Effector memory CD4-positive, alpha-beta T cell (primary cell): Measurements from ENCODE around the gene CLPTM1L.
"Not testable (repeated sequence)": the region's sequence is repeated elsewhere in the genome, so short reads cannot be mapped to it uniquely, and the experiment has no call there.

Source experiments
- DNase-seq, 3 donors: peaks; one replicate each; pipeline ENCODE4 v3.0.0-alpha.2; 2020
- H3K27ac ChIP-seq: 2 replicates; pipeline ENCODE4 v1.7.0; 2013; ENCODE audit warnings: mild to moderate bottlenecking, low read length, moderate library complexity; ENCODE audit not compliant: insufficient read depth, poor library complexity, severe bottlenecking
- H3K27me3 ChIP-seq: replicated peaks from 2 replicates; pipeline ENCODE4 v1.7.0; 2013; ENCODE audit warnings: mild to moderate bottlenecking, low read length; ENCODE audit not compliant: insufficient read depth, control insufficient read depth, poor library complexity, severe bottlenecking
- H3K36me3 ChIP-seq: 2 replicates; pipeline ENCODE4 v1.7.0; 2013; ENCODE audit warnings: mild to moderate bottlenecking, low read length, moderate library complexity; ENCODE audit not compliant: control insufficient read depth, insufficient read depth
- H3K4me1 ChIP-seq: 2 replicates; pipeline ENCODE4 v1.7.0; 2013; ENCODE audit warnings: low read length, mild to moderate bottlenecking; ENCODE audit not compliant: control insufficient read depth, insufficient read depth, poor library complexity, severe bottlenecking
- H3K4me3 ChIP-seq: 2 replicates; pipeline ENCODE4 v1.7.0; 2013; ENCODE audit warnings: low read length, low read depth, mild to moderate bottlenecking; ENCODE audit not compliant: insufficient read depth, poor library complexity, severe bottlenecking
- H3K9me3 ChIP-seq: 2 replicates; pipeline ENCODE4 v1.7.0; 2013; ENCODE audit warnings: mild to moderate bottlenecking, low read length, moderate library complexity; ENCODE audit not compliant: control insufficient read depth

The CLPTM1L gene

GRCh38 chr5:1291611-1292080 lies 53.3 kb downstream of the CLPTM1L start:
- no peak for DNase-seq
- Histone ChIP-seq H3K4me1 (peaks cover 13% of the 10 kb centered on the region), H3K9me3 (no peaks in the 10 kb centered on the region), H3K36me3 (no peaks in the 10 kb centered on the region), H3K4me3 (no peak overlapping the region), H3K27ac (no peak overlapping the region), H3K27me3 (no peaks in the 10 kb centered on the region)

GRCh38 chr5:1290956-1291355 lies 53.9 kb downstream of the CLPTM1L start:
- H3K9me3 ChIP-seq, H3K27me3 ChIP-seq, DNase-seq, H3K27ac ChIP-seq, H3K36me3 ChIP-seq, H3K4me3 ChIP-seq: not testable (repeated sequence)
- H3K4me1 ChIP-seq, result peaks cover 13% of the 10 kb centered on the region

DNA sequence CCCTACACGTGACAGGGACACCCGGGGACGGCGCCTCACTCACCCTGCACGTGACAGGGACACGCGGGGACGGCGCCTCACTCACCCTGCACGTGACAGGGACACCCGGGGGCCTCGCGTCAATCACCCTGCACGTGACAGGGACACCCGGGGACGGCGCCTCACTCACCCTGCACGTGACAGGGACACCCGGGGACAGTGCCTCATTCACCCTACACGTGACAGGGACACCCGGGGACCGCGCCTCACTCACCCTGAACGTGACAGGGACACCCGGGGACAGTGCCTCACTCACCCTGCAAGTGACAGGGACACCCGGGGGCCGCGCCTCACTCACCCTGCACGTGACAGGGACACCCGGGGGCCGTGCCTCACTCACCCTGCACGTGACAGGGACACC lies 55.3 kb downstream of the CLPTM1L start:
- not testable (repeated sequence) for H3K9me3 ChIP-seq, DNase-seq, H3K27ac ChIP-seq, H3K36me3 ChIP-seq, H3K27me3 ChIP-seq, H3K4me3 ChIP-seq
- H3K4me1 ChIP-seq, result peaks cover 13% of the 10 kb centered on the region

GRCh38 chr5:1288439-1289335 lies 56.2 kb downstream of the CLPTM1L start:
- H3K9me3 ChIP-seq, result no peaks in the 10 kb centered on the region
- H3K36me3 ChIP-seq, result no peaks in the 10 kb centered on the region
- no peaks in the 10 kb centered on the region for H3K27me3 ChIP-seq
- H3K4me3 ChIP-seq, result no peak overlapping the region
- DNase-seq, result no peak
- no peak overlapping the region for H3K27ac ChIP-seq
- peaks cover 4% of the 10 kb centered on the region for H3K4me1 ChIP-seq

DNA sequence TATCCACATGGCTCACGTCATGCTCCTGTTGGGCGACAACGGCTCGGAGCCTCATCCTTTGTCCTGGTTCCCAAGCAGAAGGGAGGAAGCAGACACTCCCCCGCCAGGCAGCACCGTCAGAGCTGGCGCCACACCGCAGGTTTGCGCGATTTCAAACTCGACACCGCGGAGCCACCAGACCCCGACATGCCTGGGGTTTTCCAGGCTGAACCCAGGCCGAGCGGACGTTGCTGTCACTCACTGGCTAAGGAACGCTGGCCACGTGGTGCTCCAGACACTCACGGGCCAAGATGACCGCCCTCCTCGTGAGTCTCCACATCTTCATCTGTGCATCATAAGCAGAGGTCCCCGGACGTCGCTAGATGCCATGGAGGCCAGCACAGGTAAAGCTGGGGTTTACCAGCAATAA lies 59.0 kb downstream of the CLPTM1L start:
- H3K4me1 ChIP-seq, result no peaks in the 10 kb centered on the region
- H3K27ac ChIP-seq, result no peak overlapping the region
- no peaks in the 10 kb centered on the region for H3K9me3 ChIP-seq
- H3K27me3 ChIP-seq, result no peaks in the 10 kb centered on the region
- no peaks in the 10 kb centered on the region for H3K36me3 ChIP-seq
- DNase-seq, result no peak
- no peak overlapping the region for H3K4me3 ChIP-seq

DNA sequence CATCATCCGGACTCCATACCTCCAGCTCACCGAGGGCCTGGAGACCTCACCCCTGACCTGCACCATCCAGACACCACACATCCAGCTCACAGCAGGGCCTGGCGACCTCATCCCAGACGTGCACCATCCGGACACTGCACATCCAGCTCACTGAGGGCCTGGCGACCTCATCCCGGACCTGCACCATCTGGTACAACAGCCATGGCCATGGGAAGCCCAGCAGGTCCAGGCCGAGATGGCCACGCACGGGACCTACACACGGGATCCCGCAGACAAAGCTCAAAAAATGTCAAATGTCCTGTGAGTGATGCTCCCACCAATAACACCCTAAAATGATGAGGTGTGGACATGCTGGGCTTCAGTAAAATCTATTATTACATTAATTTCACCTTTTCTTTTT lies 59.8 kb downstream of the CLPTM1L start:
- Histone ChIP-seq H3K4me1 (no peaks in the 10 kb centered on the region), H3K27ac (no peak overlapping the region), H3K9me3 (no peaks in the 10 kb centered on the region), H3K4me3 (no peak overlapping the region), H3K27me3 (no peaks in the 10 kb centered on the region), H3K36me3 (no peaks in the 10 kb centered on the region)
- DNase-seq, result no peak

DNA sequence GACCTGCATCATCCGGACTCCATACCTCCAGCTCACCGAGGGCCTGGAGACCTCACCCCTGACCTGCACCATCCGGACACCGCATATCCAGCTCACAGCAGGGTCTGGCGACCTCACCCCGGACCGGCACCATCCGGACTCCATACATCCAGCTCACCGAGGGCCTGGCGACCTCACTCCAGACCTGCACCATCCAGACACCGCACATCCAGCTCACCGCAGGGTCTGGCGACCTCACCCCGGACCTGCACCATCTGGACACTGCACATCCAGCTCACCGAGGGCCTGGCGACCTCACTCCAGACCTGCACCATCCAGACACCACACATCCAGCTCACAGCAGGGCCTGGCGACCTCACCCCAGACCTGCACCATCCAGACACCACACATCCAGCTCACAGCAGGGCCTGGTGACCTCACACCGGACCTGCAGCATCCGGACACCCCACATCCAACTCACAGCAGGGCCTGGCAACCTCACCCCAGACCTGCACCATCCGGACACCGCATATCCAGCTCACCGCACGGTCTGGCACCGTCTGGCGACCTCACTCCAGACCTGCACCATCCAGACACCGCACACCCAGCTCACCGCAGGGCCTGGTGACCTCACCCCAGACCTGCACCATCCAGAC lies 60.4 kb downstream of the CLPTM1L start:
- H3K4me1 ChIP-seq, H3K27ac ChIP-seq, H3K27me3 ChIP-seq, DNase-seq, H3K4me3 ChIP-seq, H3K9me3 ChIP-seq, H3K36me3 ChIP-seq: not testable (repeated sequence)

DNA sequence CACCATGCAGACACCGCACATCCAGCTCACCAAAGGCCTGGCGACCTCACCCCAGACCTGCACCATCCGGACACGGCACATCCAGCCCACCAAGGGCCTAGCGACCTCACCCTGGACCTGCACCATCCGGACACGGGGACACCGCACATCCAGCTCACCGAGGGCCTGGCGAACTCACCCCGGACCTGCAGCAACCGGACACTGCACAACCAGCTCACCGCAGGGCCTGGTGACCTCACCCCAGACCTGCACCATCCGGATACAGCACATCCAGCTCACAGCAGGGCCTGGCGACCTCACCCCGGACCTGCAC lies 61.2 kb downstream of the CLPTM1L start:
- H3K4me1 ChIP-seq, H3K36me3 ChIP-seq, DNase-seq, H3K9me3 ChIP-seq, H3K27ac ChIP-seq, H3K4me3 ChIP-seq, H3K27me3 ChIP-seq: not testable (repeated sequence)

DNA sequence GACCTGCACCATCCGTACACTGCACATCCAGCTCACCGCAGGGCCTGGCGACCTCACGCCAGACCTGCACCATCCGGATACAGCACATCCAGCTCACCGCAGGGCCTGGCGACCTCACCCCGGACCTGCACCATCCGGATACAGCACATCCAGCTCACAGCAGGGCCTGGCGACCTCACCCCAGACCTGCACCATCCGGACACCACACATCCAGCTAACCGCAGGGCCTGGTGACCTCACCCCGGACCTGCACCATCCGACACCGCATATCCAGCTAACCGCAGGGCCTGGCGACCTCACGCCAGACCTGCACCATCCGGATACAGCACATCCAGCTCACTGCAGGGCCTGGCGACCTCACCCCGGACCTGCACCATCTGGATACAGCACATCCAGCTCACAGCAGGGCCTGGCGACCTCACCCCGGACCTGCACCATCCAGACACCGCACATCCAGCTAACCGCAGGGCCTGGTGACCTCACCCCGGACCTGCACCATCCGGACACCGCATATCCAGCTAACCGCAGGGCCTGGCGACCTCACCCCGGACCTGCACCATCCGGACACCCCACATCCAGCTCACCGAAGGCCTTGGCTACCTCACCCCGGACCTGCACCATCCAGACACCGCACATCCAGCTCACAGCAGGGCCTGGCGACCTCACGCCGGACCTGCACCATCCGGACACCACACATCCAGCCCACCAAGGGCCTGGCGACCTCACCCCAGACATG lies 61.7 kb downstream of the CLPTM1L start:
- not testable (repeated sequence) for H3K36me3 ChIP-seq, H3K9me3 ChIP-seq

More for the DNA sequence above, 61.7 kb downstream of the CLPTM1L start:
- not testable (repeated sequence) for H3K27ac ChIP-seq, H3K4me1 ChIP-seq, H3K4me3 ChIP-seq, DNase-seq, H3K27me3 ChIP-seq
